ENCODE measurements around the gene ADGRA1. TPM values are rescaled to one million over a fixed set of nuclear protein-coding genes. Genes with fewer than 3 reads are reported as not detected.

ADGRA1 gene
- total and polyA plus RNA-seq, 7 donors, result under 0.01 to 0.28 (median 0.08) TPM; not detected in 3

DNA sequence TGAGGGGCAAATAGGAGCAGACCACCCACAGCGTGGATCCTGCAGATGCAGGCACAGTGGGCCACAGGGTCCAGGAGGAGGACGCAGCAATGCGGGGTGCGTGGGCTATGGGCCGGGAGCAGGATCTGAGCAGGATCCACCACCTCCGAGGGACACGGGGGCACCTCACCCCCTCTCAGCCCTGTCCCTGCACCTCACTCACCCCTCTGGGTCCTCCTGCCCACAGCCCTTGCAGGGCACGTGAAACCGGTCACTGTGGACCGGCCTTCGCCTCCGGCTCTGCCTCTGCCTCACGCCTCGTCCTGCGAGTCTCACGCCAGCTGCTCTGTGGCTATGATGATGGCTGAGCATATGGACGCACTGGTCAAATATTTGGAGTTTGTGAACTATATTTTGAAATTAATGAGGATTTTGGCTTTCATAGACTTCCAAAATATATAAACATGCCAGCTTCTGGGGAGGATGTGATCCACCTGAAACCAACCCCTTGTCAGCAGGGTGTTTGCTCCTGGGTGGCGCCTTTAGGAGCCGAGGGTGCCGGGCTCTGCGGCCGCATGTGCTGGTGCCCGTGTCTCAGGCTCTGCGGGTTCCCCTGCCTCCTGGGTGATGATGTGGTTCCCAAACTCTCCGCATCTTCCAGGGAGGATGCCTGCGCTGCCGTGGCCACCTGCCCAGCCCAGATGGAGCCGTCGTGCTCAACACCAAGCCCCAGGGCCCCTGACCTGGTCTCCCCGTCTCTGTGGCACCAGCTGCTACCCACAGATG, 11.3 kb upstream of the ADGRA1 start:
- no peak for DNase-seq
- H3K4me3 ChIP-seq, result no peak overlapping the region
- H3K36me3 ChIP-seq, result no peaks in the 10 kb centered on the region
- intact Hi-C loops (cut with DNase I), result no loop called here
- H3K27ac ChIP-seq, result no peak overlapping the region
- H3K4me1 ChIP-seq, result no peaks in the 10 kb centered on the region
- peaks cover 3 to 57% (median 19%) of the 10 kb centered on the region in 3 donors for H3K27me3 ChIP-seq
- 84 to 89% methylated on average over 30 of the region's 30 CpGs for WGBS, 2 donors
- TF ChIP-seq EP300 (IDR thresholded peaks at IDR 0.05) (no peak), POLR2A (IDR thresholded peaks at IDR 0.05) (no peak), CTCF (IDR thresholded peaks at IDR 0.05) (no peak), POLR2AphosphoS5 (IDR thresholded peaks at IDR 0.05) (no peak)
- H3K9me3 ChIP-seq, result no peaks in the 10 kb centered on the region

GRCh38 chr10:133079836-133080682, 7.7 kb upstream of the ADGRA1 start:
- H3K27me3 ChIP-seq, result peaks cover 2 to 69% (median 39%) of the 10 kb centered on the region in 3 donors
- intact Hi-C loops (cut with DNase I), result no loop called here
- no peak overlapping the region for H3K27ac ChIP-seq
- H3K36me3 ChIP-seq, result no peaks in the 10 kb centered on the region
- no peaks in the 10 kb centered on the region for H3K9me3 ChIP-seq
- H3K4me3 ChIP-seq, result no peak overlapping the region
- TF ChIP-seq CTCF (IDR thresholded peaks at IDR 0.05), result no peak
- TF ChIP-seq POLR2AphosphoS5 (IDR thresholded peaks at IDR 0.05), result no peak
- TF ChIP-seq POLR2A (IDR thresholded peaks at IDR 0.05), result no peak
- TF ChIP-seq EP300 (IDR thresholded peaks at IDR 0.05), result no peak
- no peak for DNase-seq
- WGBS, 2 donors, result 65 to 67% methylated on average over 39 of the region's 39 CpGs
- no peaks in the 10 kb centered on the region for H3K4me1 ChIP-seq

DNA sequence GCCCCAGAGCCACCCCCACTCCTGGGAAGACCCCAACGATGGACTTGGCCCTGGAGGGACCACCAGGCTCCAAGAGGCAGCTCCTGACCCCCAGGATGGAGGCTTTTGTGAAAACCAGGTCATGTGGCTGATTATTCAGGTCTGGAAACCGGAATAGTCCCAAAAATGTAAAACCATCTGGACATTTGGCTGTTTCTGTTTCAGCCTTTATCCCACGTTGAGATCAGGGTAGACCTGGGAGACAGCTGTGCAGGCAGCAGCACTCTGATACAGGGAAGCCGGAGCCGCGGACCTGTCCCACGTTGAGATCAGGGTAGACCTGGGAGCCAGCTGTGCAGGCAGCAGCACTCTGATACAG, 7.1 kb upstream of the ADGRA1 start:
- no peak overlapping the region for H3K27ac ChIP-seq
- 72 to 78% methylated on average over 7 of the region's 7 CpGs for WGBS, 2 donors
- peaks cover 0 to 69% (median 39%) of the 10 kb centered on the region in 3 donors for H3K27me3 ChIP-seq

DNA sequence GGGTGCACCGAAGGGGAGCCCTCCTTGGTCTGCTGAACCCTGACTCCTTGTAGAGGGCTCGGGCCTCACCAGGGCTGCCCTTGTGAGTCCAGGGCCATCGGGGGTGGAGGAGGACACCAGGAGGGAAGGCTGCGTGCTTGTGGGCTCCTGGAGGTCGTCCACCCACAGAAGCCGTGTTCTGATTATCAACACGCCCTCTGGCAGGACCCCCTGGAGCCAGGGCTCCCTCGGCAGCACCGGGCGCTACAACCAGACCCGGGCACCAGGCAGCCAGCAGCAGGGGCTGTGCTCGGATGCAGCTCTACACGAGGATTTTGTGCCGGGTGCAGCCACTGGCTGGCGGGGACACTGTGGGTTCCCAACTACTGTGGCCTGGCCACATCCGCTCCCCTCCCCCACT, 6.1 kb upstream of the ADGRA1 start:
- TF ChIP-seq POLR2A (IDR thresholded peaks at IDR 0.05) (no peak), EP300 (IDR thresholded peaks at IDR 0.05) (no peak), CTCF (IDR thresholded peaks at IDR 0.05) (no peak), POLR2AphosphoS5 (IDR thresholded peaks at IDR 0.05) (no peak)
- H3K36me3 ChIP-seq, result no peaks in the 10 kb centered on the region
- H3K4me3 ChIP-seq, result no peak overlapping the region
- no peaks in the 10 kb centered on the region for H3K9me3 ChIP-seq
- DNase-seq, result no peak
- no peaks in the 10 kb centered on the region for H3K4me1 ChIP-seq
- no peak overlapping the region for H3K27ac ChIP-seq
- WGBS, 2 donors, result 83 to 89% methylated on average over 16 of the region's 16 CpGs
- H3K27me3 ChIP-seq, result peaks cover 6 to 69% (median 39%) of the 10 kb centered on the region in 3 donors
- intact Hi-C loops (cut with DNase I), result no loop called here

More for the DNA sequence above, 7.1 kb upstream of the ADGRA1 start:
- no peak for TF ChIP-seq POLR2AphosphoS5 (IDR thresholded peaks at IDR 0.05)
- no peak for TF ChIP-seq POLR2A (IDR thresholded peaks at IDR 0.05)
- TF ChIP-seq EP300 (IDR thresholded peaks at IDR 0.05), result no peak
- no peak for TF ChIP-seq CTCF (IDR thresholded peaks at IDR 0.05)
- Histone ChIP-seq H3K4me3 (no peak overlapping the region), H3K9me3 (no peaks in the 10 kb centered on the region), H3K4me1 (no peaks in the 10 kb centered on the region), H3K36me3 (no peaks in the 10 kb centered on the region)
- intact Hi-C loops (cut with DNase I), result no loop called here
- no peak for DNase-seq

Data from sigmoid colon (tissue), 7 donors.